HCT116 (cell line): ENCODE measurements around the gene PPP1R12C. TPM values are rescaled to one million over a fixed set of nuclear protein-coding genes. Genes with fewer than 3 reads are reported as not detected.

ENCODE experiments used
- ATAC-seq: fragments of 200-7000 bp; cut with Tn5 transposase; 2 replicates; pipeline ENCODE4 v1.9.1; 2020; ENCODE audit warnings: mild to moderate bottlenecking, moderate library complexity
- BruUV-seq: library from RNA; stranded (reverse); fragments of 400-500 nt; replicated peaks from 2 replicates; lab custom pipeline; 2021; lab: Mats Ljungman, UMichigan
- CTCF ChIA-PET: fragments of 300-600 bp; sonication (Branson Sonifier 250); formaldehyde crosslinking; loops from one replicate; lab custom pipeline; 2021; ENCODE audit warnings: antibody characterized with exemption; lab: Charles Lee
- POLR2A ChIA-PET: fragments of 300-600, 350-600 bp; sonication (Branson Sonifier 250); formaldehyde crosslinking; loops from one replicate; lab custom pipeline; 2021; ENCODE audit warnings: antibody characterized with exemption; lab: Charles Lee
- RAD21 ChIA-PET, 2 experiments: fragments of 300-600 bp; sonication (Branson Sonifier 250); formaldehyde crosslinking; loops; one replicate each; lab custom pipeline; 2023; ENCODE audit warnings: low total read pairs in 2 of 2; ENCODE audit not compliant: uncharacterized antibody in 2 of 2, unreplicated experiment in 2 of 2, low non-redundant PET in 1 of 2; lab: Charles Lee
- DNase-seq: peaks from one replicate; pipeline ENCODE4 v3.0.0-alpha.2; 2010; ENCODE audit warnings: low read depth, low spot score
- H2AFZ ChIP-seq: fragments of 200-600 bp; shearing (Covaris generic), sonication (generic); 2 replicates; pipeline ENCODE4 v1.6.1; 2017; ENCODE audit warnings: low read depth, mixed run types, mixed read lengths, antibody characterized with exemption, low read length; ENCODE audit not compliant: poor library complexity, severe bottlenecking
- H3K27ac ChIP-seq: 2 replicates; pipeline ENCODE4 v1.5.1; 2012; ENCODE audit warnings: low read depth, low read length
- H3K27me3 ChIP-seq: fragments of 200-600 bp; sonication (generic); 2 replicates; pipeline ENCODE4 v1.6.1; 2016; ENCODE audit warnings: mixed run types, low read length, mixed read lengths; ENCODE audit not compliant: insufficient read depth
- H3K36me3 ChIP-seq, 2 experiments: fragments of 200-500 bp in 1 of 2; fragments of 200-600 bp in 1 of 2; sonication (Bioruptor generic) in 1 of 2; sonication (generic) in 1 of 2; 2 replicates each; pipeline versions ENCODE4 v1.5.1 to v1.6.1; 2014 to 2016; ENCODE audit warnings: low read length in 2 of 2, inconsistent platforms in 1 of 2, mixed read lengths in 1 of 2, mixed run types in 1 of 2; ENCODE audit not compliant: insufficient read depth in 2 of 2, control insufficient read depth in 1 of 2
- H3K4me1 ChIP-seq, 2 experiments: fragments of 200-600 bp in 1 of 2; sonication (generic) in 1 of 2; 2 replicates each; pipeline versions ENCODE4 v1.5.1 to v1.6.1; 2012 to 2017; ENCODE audit warnings: low read length in 2 of 2, inconsistent platforms in 1 of 2, mild to moderate bottlenecking in 1 of 2, mixed read lengths in 1 of 2, mixed run types in 1 of 2, moderate library complexity in 1 of 2; ENCODE audit not compliant: insufficient read depth in 2 of 2, control insufficient read depth in 1 of 2
- H3K4me2 ChIP-seq: fragments of 200-600 bp; sonication (generic); 2 replicates; pipeline ENCODE4 v1.6.1; 2017; ENCODE audit warnings: mixed run types, low read length, mixed read lengths
- H3K4me3 ChIP-seq, 2 experiments: fragments of 200-600 bp in 1 of 2; sonication (generic) in 1 of 2; replicated peaks in 1 of 2; 2 replicates each; pipeline ENCODE4 v1.5.1; 2011 to 2016; ENCODE audit warnings: low read length in 2 of 2, control low read depth in 1 of 2, low read depth in 1 of 2, mild to moderate bottlenecking in 1 of 2, mixed read lengths in 1 of 2, mixed run types in 1 of 2
- H3K79me2 ChIP-seq: fragments of 200-600 bp; sonication (generic); 2 replicates; pipeline ENCODE4 v1.6.1; 2017; ENCODE audit warnings: mild to moderate bottlenecking, mixed run types, low read length, moderate library complexity, mixed read lengths; ENCODE audit not compliant: insufficient read depth
- H3K9ac ChIP-seq: fragments of 200-600 bp; sonication (generic); 2 replicates; pipeline ENCODE4 v1.6.1; 2016; ENCODE audit warnings: low read length, mixed read lengths
- H3K9me2 ChIP-seq: fragments of 200-600 bp; sonication (generic), shearing (Covaris generic); 2 replicates; pipeline ENCODE4 v1.6.1; 2017; ENCODE audit warnings: mixed run types, mild to moderate bottlenecking, moderate library complexity; ENCODE audit not compliant: insufficient read depth
- H3K9me3 ChIP-seq, 2 experiments: fragments of 200-500 bp in 1 of 2; fragments of 200-600 bp in 1 of 2; sonication (Bioruptor generic) in 1 of 2; sonication (generic) in 1 of 2; 2 replicates each; pipeline ENCODE4 v1.6.1; 2014 to 2017; ENCODE audit warnings: low read length in 2 of 2, mixed read lengths in 2 of 2, inconsistent platforms in 1 of 2, low read depth in 1 of 2, mild to moderate bottlenecking in 1 of 2, mixed run types in 1 of 2, moderate library complexity in 1 of 2; ENCODE audit not compliant: control insufficient read depth in 1 of 2, insufficient read depth in 1 of 2
- H4K20me1 ChIP-seq: fragments of 200-600 bp; sonication (generic), shearing (Covaris generic); 2 replicates; pipeline ENCODE4 v1.6.1; 2017; ENCODE audit warnings: mixed run types, mild to moderate bottlenecking, moderate library complexity; ENCODE audit not compliant: insufficient read depth
- ATF3 ChIP-seq: IDR thresholded peaks from 2 replicates; pipeline ENCODE4 v1.6.1; 2012
- CBX3 ChIP-seq: IDR thresholded peaks from 2 replicates; pipeline ENCODE4 v1.6.1; 2012; ENCODE audit warnings: low read depth
- CEBPB ChIP-seq: IDR thresholded peaks from 2 replicates; pipeline ENCODE4 v1.6.1; 2012; ENCODE audit warnings: low read depth
- EGR1 ChIP-seq: IDR thresholded peaks from 2 replicates; pipeline ENCODE4 v1.6.1; 2012; ENCODE audit warnings: low read depth
- EZH2 ChIP-seq: fragments of 200-600 bp; sonication (generic); IDR thresholded peaks from 2 replicates; pipeline ENCODE4 v1.6.1; 2017; ENCODE audit warnings: antibody characterized with exemption, mixed run types
- FOSL1 ChIP-seq: IDR thresholded peaks from 2 replicates; pipeline ENCODE4 v1.6.1; 2012; ENCODE audit warnings: low read depth
- JUND ChIP-seq: IDR thresholded peaks from 2 replicates; pipeline ENCODE4 v1.6.1; 2012
- POLR2AphosphoS5 ChIP-seq: IDR thresholded peaks from 2 replicates; pipeline ENCODE4 v1.6.1; 2011; ENCODE audit warnings: mild to moderate bottlenecking, low read depth, low read length, moderate library complexity
- RAD21 ChIP-seq: IDR thresholded peaks from 2 replicates; pipeline ENCODE4 v1.6.1; 2012; ENCODE audit warnings: low read depth, mild to moderate bottlenecking
- REST ChIP-seq: IDR thresholded peaks from 2 replicates; pipeline ENCODE4 v1.6.1; 2012; ENCODE audit warnings: low read depth
- SP1 ChIP-seq: IDR thresholded peaks from 2 replicates; pipeline ENCODE4 v1.6.1; 2012; ENCODE audit warnings: low read depth
- TCF7L2 ChIP-seq: IDR thresholded peaks from 2 replicates; pipeline ENCODE4 v1.7.0; 2011; ENCODE audit warnings: borderline replicate concordance, inconsistent platforms; ENCODE audit not compliant: insufficient read depth, insufficient read length; ENCODE audit errors: extremely low read depth
- YY1 ChIP-seq: IDR thresholded peaks from 2 replicates; pipeline ENCODE4 v1.6.1; 2011; ENCODE audit warnings: low read length, low read depth, moderate library complexity, mild to moderate bottlenecking; ENCODE audit not compliant: insufficient replicate concordance; ENCODE audit errors: extremely low read depth
- ZBTB33 ChIP-seq: IDR thresholded peaks from 2 replicates; pipeline ENCODE4 v1.6.1; 2011; ENCODE audit warnings: mild to moderate bottlenecking, low read length, moderate library complexity; ENCODE audit not compliant: insufficient replicate concordance; ENCODE audit errors: extremely low read depth
- ZFX ChIP-seq: fragments of 450-650 bp; IDR thresholded peaks from 2 replicates; pipeline ENCODE4 v1.6.1; 2017
- ZNF274 ChIP-seq: fragments of 200-500 bp; sonication (Bioruptor generic); IDR thresholded peaks from 2 replicates; pipeline ENCODE4 v1.6.1; 2014; ENCODE audit warnings: mild to moderate bottlenecking, low read depth, low read length, inconsistent platforms
- intact Hi-C: fragments of 100-400 bp; cut with micrococcal nuclease; formaldehyde crosslinking; loops from 2 replicates; pipeline ENCODE4 v1.10.0; 2022
- total RNA-seq: library from RNA; stranded (reverse); gene quantifications from one replicate; pipeline ENCODE4 v1.2.1, GENCODE V29; 2021; ENCODE audit not compliant: unreplicated experiment
- TF ChIP-seq, protein P1 (sequence below): IDR thresholded peaks from 2 replicates; pipeline ENCODE4 v1.6.1; 2012

PPP1R12C gene
- total RNA-seq, 1 experiment from 2014 or later: 83.2 TPM

DNA sequence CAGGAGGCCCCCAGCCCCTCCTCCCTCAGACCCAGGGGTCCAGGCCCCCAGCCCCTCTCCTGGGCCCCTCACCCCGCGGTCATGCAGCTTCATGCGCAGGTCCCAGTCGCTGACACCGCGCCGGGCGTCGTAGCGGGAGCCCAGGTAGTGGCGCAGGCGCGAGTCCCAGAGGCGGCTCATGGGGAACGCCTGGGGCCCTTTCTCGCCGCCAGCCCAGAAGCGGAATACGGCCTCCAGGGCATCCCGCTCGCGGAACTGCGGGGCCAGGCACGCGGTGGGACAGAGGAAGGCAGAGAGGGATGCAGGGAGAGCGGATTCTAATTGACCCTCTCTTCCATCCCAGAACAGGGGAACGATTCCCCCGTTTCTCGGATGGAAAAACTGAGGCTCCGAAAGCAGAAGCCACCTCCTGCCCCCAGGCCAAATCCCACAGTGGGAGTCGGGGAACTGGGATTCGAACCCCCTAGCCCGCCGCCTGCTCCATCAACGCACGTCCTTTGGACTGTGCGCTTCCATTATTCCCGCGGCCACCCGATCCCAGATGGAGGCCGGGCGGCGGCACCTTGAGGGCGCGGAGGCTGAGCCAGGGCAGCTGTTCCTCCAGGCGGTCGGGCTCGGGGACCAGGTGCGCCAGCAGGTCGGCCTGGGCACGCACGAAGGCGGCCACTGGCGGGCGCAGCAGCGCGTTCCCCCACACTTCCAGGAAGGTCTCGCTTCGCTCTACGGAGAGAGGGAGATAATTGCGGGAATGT lies 44.3 kb upstream of the PPP1R12C start:
- Histone ChIP-seq H3K9ac (no peak overlapping the region), H2AFZ (no peak overlapping the region), H3K9me3 (no peaks in the 10 kb centered on the region), H3K27me3 (no peaks in the 10 kb centered on the region), H3K4me1 (peaks cover 16 to 56% of the 10 kb centered on the region in 2 experiments), H3K9me2 (no peaks in the 10 kb centered on the region), H3K4me3 (no peak overlapping the region), H3K36me3 (no peaks in the 10 kb centered on the region), H3K79me2 (peaks cover 12% of the 10 kb centered on the region), H4K20me1 (no peaks in the 10 kb centered on the region), H3K4me2 (no peak overlapping the region), H3K27ac (no peak overlapping the region)
- POLR2A ChIA-PET: interaction anchor here (2.9 kb wide), 1 partner anchor 15 kb away, joined by 24 read pairs; no protein-coding TSS in a partner anchor
- BruUV-seq: no TSS peak
- ATAC-seq (no peak), DNase-seq (no peak)
- intact Hi-C loops: no loop called here
- CTCF ChIA-PET: interaction anchor here (3.0 kb wide), 1 partner anchor 21 kb away, joined by 21 read pairs; no protein-coding TSS in a partner anchor
- RAD21 ChIA-PET: no interaction called here
- TF ChIP-seq SP1 (no peak), RAD21 (no peak), POLR2AphosphoS5 (no peak), YY1 (no peak), ZFX (no peak), ATF3 (no peak), CBX3 (no peak), ZBTB33 (no peak), EGR1 (no peak), CEBPB (no peak), EZH2 (no peak), TCF7L2 (no peak), REST (no peak), ZNF274 (no peak), JUND (no peak), FOSL1 (no peak)
- TF ChIP-seq, protein P1, sequence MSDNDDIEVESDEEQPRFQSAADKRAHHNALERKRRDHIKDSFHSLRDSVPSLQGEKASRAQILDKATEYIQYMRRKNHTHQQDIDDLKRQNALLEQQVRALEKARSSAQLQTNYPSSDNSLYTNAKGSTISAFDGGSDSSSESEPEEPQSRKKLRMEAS: no peak
